Measurements from ENCODE around the gene NPL.

Gene NPL

DNA sequence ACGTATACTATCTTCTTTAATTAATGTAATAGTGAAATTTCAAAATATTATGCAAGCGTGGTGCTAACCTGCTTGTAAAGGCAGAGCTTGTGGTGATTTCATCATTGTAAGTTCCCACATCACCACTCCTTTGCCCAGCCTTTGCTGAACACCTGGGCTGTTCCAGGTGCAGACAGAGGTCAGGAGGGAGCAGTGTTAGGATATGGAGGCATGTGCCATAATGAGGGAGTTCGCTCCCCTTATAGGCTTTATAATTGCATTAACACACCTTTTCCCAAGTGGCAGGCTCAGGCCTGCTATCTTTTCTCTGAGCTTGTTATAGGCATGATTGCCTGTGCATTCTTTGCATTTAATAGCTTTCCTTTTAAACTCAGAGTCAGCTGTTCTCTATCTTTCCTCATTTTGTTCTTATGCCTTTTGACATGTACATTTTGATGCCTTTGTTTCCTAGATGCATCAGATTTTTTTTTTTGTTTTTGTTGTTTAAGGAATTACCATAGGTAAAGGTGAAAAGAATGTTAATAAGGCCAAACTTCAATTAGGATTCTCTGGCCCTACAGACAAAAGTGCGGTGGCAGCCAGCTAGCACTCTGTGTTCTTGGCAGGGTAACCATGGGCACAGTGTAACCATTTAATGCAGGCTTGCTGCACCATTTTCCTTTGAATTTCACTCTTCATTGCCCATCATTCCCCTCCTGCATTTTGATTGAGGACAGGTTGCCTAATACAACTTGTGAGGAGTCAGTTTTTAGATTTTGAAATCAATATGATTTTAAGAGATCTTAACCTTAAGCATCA is 12.6 kb downstream of the NPL start:
- no peaks in the 10 kb centered on the region for H3K36me3 ChIP-seq (ENCODE audit: insufficient read depth, low read length)
- H3K9ac ChIP-seq (ENCODE audit: low read depth, low read length), result no peak overlapping the region
- H3K9me3 ChIP-seq (replicated peaks; ENCODE audit: low read length), result no peaks in the 10 kb centered on the region
- no peak overlapping the region for H3K4me3 ChIP-seq (ENCODE audit: low read length)
- H3K27me3 ChIP-seq (ENCODE audit: control insufficient read depth, insufficient read depth, low read length), result no peaks in the 10 kb centered on the region
- no peak overlapping the region for H3K4me2 ChIP-seq (ENCODE audit: low read length)
- no peaks in the 10 kb centered on the region for H3K4me1 ChIP-seq (ENCODE audit: control insufficient read depth, insufficient read depth, low read length)

DNA sequence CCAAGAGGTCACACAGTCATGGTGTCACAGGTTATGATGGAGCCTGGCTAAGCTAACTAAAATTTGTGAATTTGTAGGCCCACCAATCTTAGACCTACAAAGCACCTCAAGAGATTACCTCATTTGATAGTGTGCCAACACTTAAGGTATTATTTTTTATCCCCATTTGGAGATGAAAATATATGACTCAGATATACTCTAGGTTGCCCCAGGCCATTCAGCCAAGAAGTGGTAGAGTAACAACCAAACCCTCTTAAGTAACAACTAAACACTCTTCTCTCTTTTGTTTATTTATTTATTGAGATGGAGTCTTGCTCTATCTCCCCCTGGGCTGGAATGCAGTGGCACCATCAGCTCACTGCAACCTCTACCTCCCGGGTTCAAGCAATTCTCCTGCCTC is 14.3 kb downstream of the NPL start:
- H3K36me3 ChIP-seq (ENCODE audit: insufficient read depth, low read length), result no peaks in the 10 kb centered on the region
- no peaks in the 10 kb centered on the region for H3K27me3 ChIP-seq (ENCODE audit: control insufficient read depth, insufficient read depth, low read length)
- no peak overlapping the region for H3K4me2 ChIP-seq (ENCODE audit: low read length)
- no peak overlapping the region for H3K9ac ChIP-seq (ENCODE audit: low read depth, low read length)
- no peaks in the 10 kb centered on the region for H3K9me3 ChIP-seq (replicated peaks; ENCODE audit: low read length)
- H3K4me3 ChIP-seq (ENCODE audit: low read length), result no peak overlapping the region
- no peaks in the 10 kb centered on the region for H3K4me1 ChIP-seq (ENCODE audit: control insufficient read depth, insufficient read depth, low read length)

DNA sequence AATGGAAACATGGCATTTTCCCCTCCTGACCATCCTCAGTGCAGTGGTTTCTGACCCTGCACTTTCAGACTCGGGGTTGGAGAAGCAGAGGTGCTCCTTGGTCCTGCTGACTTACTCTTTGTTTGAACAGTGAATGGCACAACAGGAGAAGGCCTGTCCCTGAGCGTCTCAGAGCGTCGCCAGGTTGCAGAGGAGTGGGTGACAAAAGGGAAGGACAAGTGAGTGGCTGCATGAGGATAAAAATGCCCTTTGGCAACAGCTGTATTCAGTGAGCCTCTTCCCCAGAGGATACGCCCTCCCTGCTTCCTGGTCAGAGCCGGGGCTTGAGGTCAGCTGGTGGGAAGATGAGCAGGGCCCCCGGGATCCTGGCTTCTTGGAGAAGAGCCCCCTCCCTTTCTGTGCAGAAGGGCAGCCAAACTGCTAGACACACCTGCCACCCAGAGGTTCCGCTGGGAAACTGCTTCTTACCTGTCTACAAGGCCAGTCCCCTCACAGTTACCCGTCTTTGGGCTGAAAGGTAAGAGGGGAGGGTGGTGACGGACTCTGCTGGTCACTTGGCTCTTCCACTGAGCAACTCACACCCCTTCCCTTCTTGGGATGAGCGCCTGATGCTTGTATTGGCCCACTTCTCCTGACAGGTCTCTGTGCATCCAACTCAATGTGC is 16.6 kb downstream of the NPL start:
- H3K36me3 ChIP-seq (ENCODE audit: insufficient read depth, low read length), result no peaks in the 10 kb centered on the region
- H3K9me3 ChIP-seq (replicated peaks; ENCODE audit: low read length), result no peaks in the 10 kb centered on the region
- H3K4me3 ChIP-seq (ENCODE audit: low read length), result no peak overlapping the region

DNA sequence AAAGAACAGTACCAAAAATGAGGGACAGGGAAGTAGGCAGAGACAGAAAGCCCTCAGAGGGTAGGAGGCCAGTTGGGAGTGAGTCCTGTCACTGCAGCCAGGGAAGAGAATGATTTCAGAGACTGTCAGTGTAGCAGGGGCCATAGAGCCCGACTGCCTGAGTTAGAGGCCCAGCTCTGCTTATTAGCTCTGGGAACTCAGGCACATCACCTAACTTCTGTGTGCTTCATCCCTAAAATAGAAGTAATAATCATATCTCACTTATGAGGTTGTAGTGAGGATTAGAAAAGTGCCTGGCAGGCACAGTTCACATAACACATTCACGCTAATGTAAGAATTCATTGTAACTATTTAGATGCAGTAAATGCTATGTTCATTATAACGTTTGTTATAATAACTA is 18.3 kb downstream of the NPL start:
- H3K9me3 ChIP-seq (replicated peaks; ENCODE audit: low read length), result no peaks in the 10 kb centered on the region
- no peak overlapping the region for H3K4me2 ChIP-seq (ENCODE audit: low read length)
- H3K9ac ChIP-seq (ENCODE audit: low read depth, low read length), result no peak overlapping the region
- H3K27me3 ChIP-seq (ENCODE audit: control insufficient read depth, insufficient read depth, low read length), result no peaks in the 10 kb centered on the region
- no peaks in the 10 kb centered on the region for H3K36me3 ChIP-seq (ENCODE audit: insufficient read depth, low read length)
- H3K4me3 ChIP-seq (ENCODE audit: low read length), result no peak overlapping the region
- H3K4me1 ChIP-seq (ENCODE audit: control insufficient read depth, insufficient read depth, low read length), result no peaks in the 10 kb centered on the region

More for the DNA sequence above, 16.6 kb downstream of the NPL start:
- Histone ChIP-seq H3K4me2 (ENCODE audit: low read length) (no peak overlapping the region), H3K9ac (ENCODE audit: low read depth, low read length) (no peak overlapping the region), H3K27me3 (ENCODE audit: control insufficient read depth, insufficient read depth, low read length) (no peaks in the 10 kb centered on the region), H3K4me1 (ENCODE audit: control insufficient read depth, insufficient read depth, low read length) (no peaks in the 10 kb centered on the region)

DNA sequence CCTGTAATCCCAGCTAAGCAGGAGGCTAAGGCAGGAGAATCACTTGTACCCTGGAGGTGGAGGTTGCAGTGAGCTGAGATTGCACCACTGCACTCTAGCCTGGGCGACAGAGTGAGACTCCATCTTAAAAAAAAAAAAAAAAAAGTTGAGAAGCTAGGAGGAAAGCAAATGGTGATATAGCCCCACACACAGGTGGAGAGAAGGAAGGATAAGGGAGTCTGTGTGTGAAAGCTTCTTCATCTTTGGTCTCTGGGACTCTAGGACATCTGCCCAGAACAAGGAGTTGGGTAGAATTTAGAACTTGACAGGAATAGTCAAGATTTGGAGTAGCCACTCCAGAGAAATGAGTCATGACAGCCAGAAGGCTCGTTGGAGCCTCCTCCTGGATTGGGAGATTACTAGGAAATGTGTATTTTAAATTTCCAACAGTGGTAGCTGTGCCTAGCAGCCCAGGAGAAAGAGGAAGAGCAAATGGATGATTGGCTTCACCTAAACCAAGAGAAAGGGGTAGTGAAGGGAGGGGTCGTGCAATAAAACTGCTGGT is 19.9 kb downstream of the NPL start:
- Histone ChIP-seq H3K9me3 (replicated peaks; ENCODE audit: low read length) (no peaks in the 10 kb centered on the region), H3K4me1 (ENCODE audit: control insufficient read depth, insufficient read depth, low read length) (no peaks in the 10 kb centered on the region), H3K9ac (ENCODE audit: low read depth, low read length) (no peak overlapping the region), H3K4me2 (ENCODE audit: low read length) (no peak overlapping the region), H3K36me3 (ENCODE audit: insufficient read depth, low read length) (no peaks in the 10 kb centered on the region), H3K4me3 (ENCODE audit: low read length) (no peak overlapping the region), H3K27me3 (ENCODE audit: control insufficient read depth, insufficient read depth, low read length) (no peaks in the 10 kb centered on the region)

DNA sequence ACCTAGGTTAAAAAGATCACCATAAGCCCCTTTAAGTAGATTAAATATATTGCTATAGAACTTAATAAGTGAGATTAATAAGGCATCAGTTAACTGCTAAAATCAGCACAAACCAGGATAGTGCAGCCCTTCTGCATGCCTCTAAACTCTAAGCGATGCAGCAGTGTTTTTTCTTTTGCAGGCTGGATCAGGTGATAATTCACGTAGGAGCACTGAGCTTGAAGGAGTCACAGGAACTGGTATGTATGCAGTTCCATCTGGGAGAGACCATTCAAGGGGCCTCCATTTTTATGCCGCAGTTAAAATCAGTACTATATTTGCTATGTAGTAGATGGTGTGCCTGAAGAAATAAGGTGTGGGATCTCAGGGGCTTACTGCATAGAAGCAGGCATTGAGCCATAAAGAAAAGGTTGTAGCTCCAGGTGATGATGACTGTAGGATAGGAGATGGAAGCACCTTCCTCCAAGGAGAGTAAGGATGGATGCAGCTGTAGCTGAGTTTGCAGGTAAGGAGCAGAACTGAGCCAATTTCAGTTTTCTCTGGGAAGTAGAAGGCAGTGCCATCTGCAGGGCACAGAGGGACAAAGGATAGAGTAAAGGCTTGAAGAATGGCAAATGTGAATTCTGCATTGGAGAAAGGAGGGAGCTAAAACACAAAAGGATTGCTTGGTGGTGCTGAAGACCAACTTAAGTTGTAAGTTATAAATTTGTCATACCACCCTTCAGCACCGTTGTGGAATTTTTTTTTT is 22.6 kb downstream of the NPL start:
- H3K4me2 ChIP-seq (ENCODE audit: low read length), result no peak overlapping the region
- H3K9ac ChIP-seq (ENCODE audit: low read depth, low read length), result no peak overlapping the region
- H3K9me3 ChIP-seq (replicated peaks; ENCODE audit: low read length), result no peaks in the 10 kb centered on the region
- no peaks in the 10 kb centered on the region for H3K4me1 ChIP-seq (ENCODE audit: control insufficient read depth, insufficient read depth, low read length)
- no peaks in the 10 kb centered on the region for H3K27me3 ChIP-seq (ENCODE audit: control insufficient read depth, insufficient read depth, low read length)
- no peak overlapping the region for H3K4me3 ChIP-seq (ENCODE audit: low read length)
- H3K36me3 ChIP-seq (ENCODE audit: insufficient read depth, low read length), result no peaks in the 10 kb centered on the region

DNA sequence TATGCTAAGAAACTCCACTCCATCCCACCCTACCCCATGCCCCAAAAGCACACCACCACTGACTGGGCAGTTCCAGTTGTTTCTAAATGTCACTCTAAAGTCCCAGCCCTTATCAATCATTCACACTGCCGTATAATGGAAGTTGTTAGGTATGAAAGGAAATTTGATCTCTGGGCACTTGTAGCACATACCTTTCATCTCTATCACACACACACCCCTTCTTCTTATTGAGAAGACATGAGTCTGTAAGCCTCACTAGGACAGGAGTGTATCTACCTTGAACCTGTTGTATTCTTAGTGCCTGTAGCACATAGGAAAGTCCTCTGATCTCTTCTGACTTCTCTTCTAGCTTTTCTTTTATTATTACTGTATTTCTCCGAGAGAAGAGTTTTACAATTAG is 27.3 kb downstream of the NPL start:
- Histone ChIP-seq H3K9ac (ENCODE audit: low read depth, low read length) (no peak overlapping the region), H3K27me3 (ENCODE audit: control insufficient read depth, insufficient read depth, low read length) (no peaks in the 10 kb centered on the region), H3K9me3 (replicated peaks; ENCODE audit: low read length) (no peaks in the 10 kb centered on the region), H3K4me2 (ENCODE audit: low read length) (no peak overlapping the region), H3K36me3 (ENCODE audit: insufficient read depth, low read length) (no peaks in the 10 kb centered on the region), H3K4me1 (ENCODE audit: control insufficient read depth, insufficient read depth, low read length) (no peaks in the 10 kb centered on the region), H3K4me3 (ENCODE audit: low read length) (no peak overlapping the region)

DNA sequence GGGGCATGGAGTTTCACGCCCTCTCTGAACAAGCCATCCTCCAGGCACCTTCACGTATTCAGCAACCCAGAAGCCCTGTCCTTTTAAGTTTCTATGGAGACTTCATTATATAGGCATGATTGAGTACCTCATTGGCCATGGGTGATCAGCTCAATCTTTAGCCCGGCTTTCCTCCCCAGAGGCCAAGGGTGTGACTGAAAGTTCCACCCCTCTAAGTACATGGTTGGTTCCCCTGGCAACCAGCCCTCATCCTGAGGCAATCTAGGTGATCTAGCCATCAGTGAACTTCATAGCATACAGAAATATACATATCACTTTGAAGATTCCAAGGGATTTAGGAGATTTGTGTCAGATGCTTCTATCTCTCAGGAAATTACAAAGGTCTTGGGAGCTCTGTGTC is 28.2 kb downstream of the NPL start:
- no peaks in the 10 kb centered on the region for H3K36me3 ChIP-seq (ENCODE audit: insufficient read depth, low read length)
- H3K4me1 ChIP-seq (ENCODE audit: control insufficient read depth, insufficient read depth, low read length), result no peaks in the 10 kb centered on the region
- H3K4me2 ChIP-seq (ENCODE audit: low read length), result no peak overlapping the region
- no peak overlapping the region for H3K9ac ChIP-seq (ENCODE audit: low read depth, low read length)
- H3K27me3 ChIP-seq (ENCODE audit: control insufficient read depth, insufficient read depth, low read length), result no peaks in the 10 kb centered on the region
- H3K9me3 ChIP-seq (replicated peaks; ENCODE audit: low read length), result no peaks in the 10 kb centered on the region
- H3K4me3 ChIP-seq (ENCODE audit: low read length), result no peak overlapping the region

DNA sequence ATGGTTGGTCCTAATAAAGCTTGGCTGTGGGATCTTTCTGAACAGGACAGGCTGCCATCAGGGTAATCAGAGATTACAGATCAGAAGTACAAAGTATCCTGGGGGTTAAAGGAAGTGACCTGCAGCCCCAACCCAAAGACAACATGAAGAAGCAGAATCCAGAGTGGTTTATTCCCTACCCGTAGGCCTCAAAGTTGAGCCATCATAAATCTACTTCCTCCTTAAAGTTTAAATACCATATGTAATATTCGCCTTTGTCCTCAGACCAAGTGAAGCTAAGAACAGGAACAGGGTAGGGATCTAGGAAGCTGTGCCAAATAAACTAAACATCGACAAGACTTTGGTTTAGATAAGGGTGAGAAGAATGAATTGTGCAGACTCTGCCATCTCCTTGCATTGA is 33.6 kb downstream of the NPL start:
- Histone ChIP-seq H3K36me3 (ENCODE audit: insufficient read depth, low read length) (no peaks in the 10 kb centered on the region), H3K4me2 (ENCODE audit: low read length) (no peak overlapping the region), H3K27me3 (ENCODE audit: control insufficient read depth, insufficient read depth, low read length) (no peaks in the 10 kb centered on the region), H3K9ac (ENCODE audit: low read depth, low read length) (no peak overlapping the region), H3K9me3 (replicated peaks; ENCODE audit: low read length) (no peaks in the 10 kb centered on the region), H3K4me3 (ENCODE audit: low read length) (no peak overlapping the region), H3K4me1 (ENCODE audit: control insufficient read depth, insufficient read depth, low read length) (no peaks in the 10 kb centered on the region)

DNA sequence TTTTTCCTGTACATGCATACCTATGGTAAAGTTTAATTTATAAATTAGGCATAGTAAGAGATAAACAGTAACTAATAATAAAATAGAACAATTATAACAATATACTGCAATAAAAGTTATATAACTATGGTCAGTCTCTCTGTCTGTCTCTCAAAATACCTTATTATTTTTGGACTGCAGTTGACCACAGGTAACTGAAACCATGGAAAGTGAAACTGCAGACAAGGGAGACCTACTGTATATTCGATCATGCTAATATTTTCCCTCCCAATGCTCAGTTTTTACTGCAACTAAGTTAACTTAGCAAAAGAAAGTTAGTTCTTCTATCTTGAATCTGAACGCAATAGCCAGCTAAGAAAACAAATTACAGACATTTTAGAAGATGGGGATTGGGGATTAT is 37.3 kb downstream of the NPL start:
- Histone ChIP-seq H3K4me2 (ENCODE audit: low read length) (no peak overlapping the region), H3K4me1 (ENCODE audit: control insufficient read depth, insufficient read depth, low read length) (no peaks in the 10 kb centered on the region), H3K27me3 (ENCODE audit: control insufficient read depth, insufficient read depth, low read length) (no peaks in the 10 kb centered on the region), H3K9me3 (replicated peaks; ENCODE audit: low read length) (no peaks in the 10 kb centered on the region), H3K36me3 (ENCODE audit: insufficient read depth, low read length) (no peaks in the 10 kb centered on the region), H3K9ac (ENCODE audit: low read depth, low read length) (no peak overlapping the region), H3K4me3 (ENCODE audit: low read length) (no peak overlapping the region)

DNA sequence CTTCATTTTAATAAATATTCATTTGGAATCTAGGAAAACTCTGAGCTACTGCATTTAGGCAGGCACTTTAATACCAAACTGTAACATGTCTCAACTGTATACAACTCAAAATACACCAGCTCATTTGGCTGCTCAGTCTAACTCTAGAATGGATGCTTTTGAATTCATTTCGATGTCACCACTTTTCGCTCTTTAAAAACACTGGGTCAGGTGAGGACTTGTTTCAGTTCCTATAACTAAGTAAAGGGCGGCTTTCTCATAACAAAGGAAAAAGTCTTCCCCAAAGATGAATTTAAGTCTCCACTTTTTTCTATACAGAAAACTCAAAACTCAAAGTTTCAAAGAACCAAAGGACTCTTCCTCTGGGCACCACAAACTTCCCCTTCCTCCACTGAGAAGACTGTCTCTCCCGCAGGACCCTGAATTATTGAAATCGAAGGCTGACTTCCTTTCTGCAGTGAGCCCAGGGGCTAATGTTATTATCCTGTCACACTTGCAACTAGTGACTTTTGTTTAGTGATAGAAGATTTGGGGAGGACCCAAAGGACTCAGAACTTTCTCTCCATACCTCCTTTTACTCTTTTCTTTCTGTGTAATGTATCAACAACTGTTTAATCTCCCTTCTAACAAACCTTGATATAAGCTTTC is 39.8 kb downstream of the NPL start:
- no peaks in the 10 kb centered on the region for H3K4me1 ChIP-seq (ENCODE audit: control insufficient read depth, insufficient read depth, low read length)
- no peaks in the 10 kb centered on the region for H3K9me3 ChIP-seq (replicated peaks; ENCODE audit: low read length)
- H3K9ac ChIP-seq (ENCODE audit: low read depth, low read length), result no peak overlapping the region
- no peak overlapping the region for H3K4me2 ChIP-seq (ENCODE audit: low read length)
- H3K36me3 ChIP-seq (ENCODE audit: insufficient read depth, low read length), result no peaks in the 10 kb centered on the region
- no peaks in the 10 kb centered on the region for H3K27me3 ChIP-seq (ENCODE audit: control insufficient read depth, insufficient read depth, low read length)
- no peak overlapping the region for H3K4me3 ChIP-seq (ENCODE audit: low read length)
